HK-2 (cell line): Measurements from ENCODE around the gene ZNF385C.

Source experiments
- DNase-seq: peaks from one replicate; pipeline ENCODE4 v3.0.0-alpha.2; 2018; ENCODE audit not compliant: unreplicated experiment

The ZNF385C gene

DNA sequence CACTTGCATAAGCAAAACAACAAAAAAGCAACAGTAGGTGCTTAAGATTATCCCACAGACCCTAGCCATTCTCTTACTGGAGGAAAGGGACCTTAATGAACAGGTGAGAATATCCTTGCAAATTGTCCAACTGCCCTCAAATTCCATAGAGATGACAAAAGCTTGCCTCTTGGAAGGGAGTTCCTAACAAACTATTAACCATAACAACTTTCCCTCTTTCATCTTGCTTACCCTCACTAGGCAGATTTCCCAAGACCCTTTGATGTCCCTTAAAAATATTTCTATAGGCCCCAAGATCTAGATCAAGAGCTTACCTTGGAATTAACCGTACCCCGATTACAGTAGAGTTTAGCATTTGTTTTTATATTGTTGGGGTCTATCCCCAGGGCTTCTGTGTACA, 109.9 kb downstream of the ZNF385C start:
- no peak for DNase-seq

DNA sequence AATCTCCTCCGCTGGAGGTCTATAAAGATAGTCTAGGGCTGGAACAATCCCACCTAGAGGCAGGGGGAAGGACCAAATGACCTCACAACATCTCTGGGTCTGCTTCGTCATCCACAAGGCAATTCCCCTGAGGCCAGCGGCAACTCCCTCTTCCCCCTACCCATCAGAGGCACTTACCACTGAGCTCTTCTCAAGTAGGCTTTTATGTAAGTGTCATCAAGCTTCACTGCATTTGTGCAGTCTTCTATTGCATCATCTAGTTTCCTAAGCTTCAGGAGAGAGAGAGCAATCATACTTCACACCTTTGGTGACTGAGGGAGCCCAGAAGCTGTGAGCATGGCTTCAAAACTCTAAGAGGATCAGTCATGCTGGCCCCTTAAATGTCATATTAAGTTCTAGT, 110.6 kb downstream of the ZNF385C start:
- DNase-seq = no peak

DNA sequence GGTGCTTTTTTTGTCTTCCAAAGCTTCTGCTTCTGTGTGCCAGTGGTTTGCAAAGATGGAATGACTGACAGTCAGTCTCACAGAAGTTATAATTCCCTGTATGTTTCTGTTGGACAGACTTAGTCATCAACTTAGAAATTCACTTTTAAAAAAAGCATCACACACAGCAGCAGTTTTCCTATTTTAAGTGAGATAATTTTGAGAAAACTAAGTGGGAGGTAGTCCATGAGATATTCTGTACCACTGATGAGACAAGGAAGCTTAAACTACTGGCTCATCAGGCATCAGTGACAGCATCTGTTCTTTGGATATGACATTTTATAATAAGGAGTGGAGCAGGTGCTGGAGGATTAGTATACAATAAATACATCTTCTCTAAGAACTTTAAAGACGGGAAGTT, 111.6 kb downstream of the ZNF385C start:
- no peak for DNase-seq

DNA sequence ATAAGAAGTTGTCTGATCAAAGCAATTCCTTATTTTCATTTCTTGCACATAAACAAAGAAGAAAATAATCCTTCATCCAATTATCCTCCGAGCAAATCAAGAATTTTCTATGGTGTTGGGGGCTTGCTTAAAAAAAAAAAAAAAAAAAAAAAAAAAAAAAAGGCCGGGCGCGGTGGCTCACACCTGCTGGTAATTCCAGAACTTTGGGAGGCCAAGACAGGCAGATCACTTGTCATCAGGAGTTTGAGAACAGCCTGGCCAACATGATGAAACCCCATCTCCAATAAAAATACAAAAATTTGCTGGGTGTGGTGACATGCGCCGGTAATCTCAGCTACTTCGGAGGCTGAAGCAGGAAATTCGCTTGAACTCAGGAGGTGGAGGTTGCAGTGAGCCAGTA, 112.4 kb downstream of the ZNF385C start:
- no peak for DNase-seq

DNA sequence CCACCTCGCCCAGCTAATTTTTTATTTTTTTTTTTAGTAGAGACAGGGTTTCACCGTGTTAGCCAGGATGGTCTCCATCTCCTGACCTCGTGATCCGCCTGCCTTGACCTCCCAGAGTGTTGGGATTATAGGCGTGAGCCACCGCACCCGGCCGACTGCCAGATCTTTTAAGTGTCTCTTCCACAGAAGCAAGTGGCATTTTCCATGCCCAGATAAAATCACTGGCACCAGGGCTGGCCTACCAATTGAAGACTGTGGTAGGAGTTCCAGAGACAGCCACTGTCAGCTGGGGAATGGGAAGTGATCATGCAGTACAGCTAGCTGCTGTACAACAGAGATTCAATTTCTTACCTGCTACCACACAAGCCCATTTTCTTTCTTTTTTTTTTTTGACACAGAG, 113.8 kb downstream of the ZNF385C start:
- no peak for DNase-seq

DNA sequence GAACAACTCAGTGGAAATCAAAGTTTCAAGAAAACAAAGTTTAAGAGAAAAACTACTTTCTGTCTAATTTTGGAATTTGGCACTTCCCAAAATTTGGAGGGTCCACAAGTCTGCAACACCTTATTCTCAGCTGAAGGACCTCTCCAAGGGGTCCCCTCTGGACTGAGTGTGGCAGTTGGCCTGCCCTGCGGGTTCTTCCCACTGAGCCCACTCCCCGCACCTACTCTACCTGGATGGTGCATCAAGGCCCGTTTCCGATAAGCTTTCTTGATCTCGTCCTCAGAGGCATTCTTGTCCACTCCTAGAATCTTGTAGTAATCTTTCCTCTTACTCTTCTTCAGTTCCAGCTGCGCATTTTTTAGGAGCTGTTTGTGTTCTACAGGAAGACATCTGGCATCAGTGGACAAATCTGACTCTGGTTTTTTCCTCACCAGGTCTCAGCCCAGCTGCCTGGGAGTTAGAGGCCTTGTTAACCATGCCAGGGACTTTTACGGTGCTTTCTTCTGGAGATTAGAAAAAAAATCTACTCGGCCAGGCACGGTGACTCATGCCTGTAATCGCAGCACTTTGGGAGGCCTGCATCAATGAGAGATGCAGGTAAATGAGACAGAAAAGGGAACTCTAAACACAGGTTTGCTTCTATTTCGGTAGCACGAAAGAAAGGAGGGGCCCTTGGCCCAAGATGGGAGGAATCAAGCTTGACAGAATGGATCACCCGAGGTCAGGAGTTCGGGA, 116.1 kb downstream of the ZNF385C start:
- no peak for DNase-seq

DNA sequence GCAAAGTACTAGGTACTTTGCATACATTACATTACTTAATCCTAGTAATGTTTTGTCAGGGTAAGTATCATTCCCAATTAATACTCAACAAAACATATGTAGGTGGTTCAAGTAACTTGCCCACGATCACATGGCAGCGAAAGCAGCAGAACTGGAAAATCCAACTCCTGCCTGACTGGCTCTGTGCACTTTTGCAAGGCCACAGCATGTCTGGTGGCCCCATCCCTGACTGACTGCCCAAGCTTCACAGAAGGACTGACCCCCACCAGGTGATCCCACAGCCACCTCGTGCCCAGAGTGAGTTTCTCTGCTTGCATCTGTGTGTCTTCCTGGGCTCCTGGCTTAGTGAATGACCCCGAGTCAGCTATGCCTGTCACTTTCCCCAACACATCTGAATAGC, 120.3 kb downstream of the ZNF385C start:
- no peak for DNase-seq

DNA sequence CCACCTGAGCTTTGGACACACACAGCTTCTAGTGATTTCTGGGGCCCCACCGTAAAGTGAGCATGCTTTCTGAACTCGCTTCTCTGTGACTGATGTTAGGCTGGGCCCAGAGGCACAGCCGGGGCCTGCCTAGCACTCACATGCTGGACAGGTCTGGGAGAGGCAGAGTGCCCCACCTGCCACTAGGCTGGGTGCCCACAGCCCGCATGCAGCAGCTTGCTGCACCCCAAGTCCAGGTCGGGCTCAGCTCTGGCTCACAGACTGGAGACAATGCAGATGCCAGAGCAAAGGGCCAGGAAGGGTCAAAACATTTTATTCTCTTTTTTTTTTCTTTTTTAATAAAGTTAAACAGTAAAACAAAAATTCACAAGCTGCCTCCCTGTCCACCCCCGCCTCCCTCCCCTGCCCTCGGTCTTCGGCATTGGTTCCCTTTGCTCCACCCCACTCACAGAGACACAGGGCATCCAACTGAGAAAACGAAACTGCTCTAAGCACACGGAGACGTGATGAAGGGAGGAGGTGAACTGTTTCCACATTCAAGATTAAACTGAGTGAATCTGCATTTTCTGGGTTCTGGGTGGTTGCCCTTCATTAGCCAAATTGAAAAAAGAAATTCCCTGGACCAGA, 122.0 kb downstream of the ZNF385C start:
- no peak for DNase-seq
